ENCODE measurements around the gene NAMPT.

DNA sequence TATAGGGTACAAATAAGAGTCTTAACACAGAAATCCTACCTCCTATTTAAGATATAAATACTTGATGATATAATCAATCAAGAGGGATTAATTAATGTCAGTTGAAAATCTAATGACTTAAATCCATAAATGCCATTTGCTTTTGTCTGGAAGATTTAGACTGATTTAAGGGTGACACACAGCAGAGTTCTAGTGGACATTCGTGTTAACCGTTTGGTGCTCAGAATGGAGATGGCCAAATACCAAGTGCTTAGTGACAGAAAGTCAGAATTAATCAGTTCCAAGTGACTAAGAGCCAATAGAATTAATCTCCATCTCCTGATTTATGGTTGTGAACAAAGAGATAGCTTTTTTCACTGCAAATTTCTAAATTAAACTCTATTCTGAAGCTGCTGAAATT lies 36.2 kb downstream of the NAMPT start:
- no peak for TF ChIP-seq POLR2A (IDR thresholded peaks at IDR 0.05)
- no peak for TF ChIP-seq CTCF (IDR thresholded peaks at IDR 0.05 in 4 of 5, conservative IDR thresholded peaks at IDR 0.05 in 1 of 5)

All from gastrocnemius medialis (tissue), 4 donors.